ENCODE results near the gene MGMT. TPM values are rescaled to one million over a fixed set of nuclear protein-coding genes. Genes with fewer than 3 reads are reported as not detected.
A peak's percentile ranks its signal among the peaks of the same experiment; 100 is the strongest.

Gene MGMT
- total RNA-seq, 1 donor from 2014 or later = 19.4 TPM

DNA sequence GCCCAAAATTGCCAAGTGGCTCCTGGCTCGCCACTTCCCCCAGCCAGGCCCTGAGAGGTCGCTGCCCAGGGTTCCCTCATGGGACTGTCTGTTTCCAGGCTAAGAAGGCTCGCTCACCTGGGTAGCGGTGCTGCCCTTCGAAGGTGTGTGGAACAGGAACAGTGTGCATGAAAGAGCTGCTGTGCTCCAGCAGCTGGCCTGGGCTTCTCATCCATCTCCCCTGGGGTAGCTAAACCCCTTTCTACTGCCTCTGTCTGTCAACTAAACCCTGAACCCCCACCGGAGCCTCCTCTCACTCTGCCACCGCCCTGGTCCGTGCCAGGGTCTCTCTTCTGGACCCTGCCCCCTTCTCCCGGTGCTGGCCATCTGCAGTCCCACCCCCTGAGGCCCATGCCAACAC, 344.2 kb downstream of the MGMT start:
- DNase-seq (no peak), ATAC-seq (no peak)
- H3K9me3 ChIP-seq = no peaks in the 10 kb centered on the region
- no peaks in the 10 kb centered on the region for H3K4me1 ChIP-seq
- intact Hi-C loops (cut with DNase I) = no loop called here
- TF ChIP-seq, protein P1, sequence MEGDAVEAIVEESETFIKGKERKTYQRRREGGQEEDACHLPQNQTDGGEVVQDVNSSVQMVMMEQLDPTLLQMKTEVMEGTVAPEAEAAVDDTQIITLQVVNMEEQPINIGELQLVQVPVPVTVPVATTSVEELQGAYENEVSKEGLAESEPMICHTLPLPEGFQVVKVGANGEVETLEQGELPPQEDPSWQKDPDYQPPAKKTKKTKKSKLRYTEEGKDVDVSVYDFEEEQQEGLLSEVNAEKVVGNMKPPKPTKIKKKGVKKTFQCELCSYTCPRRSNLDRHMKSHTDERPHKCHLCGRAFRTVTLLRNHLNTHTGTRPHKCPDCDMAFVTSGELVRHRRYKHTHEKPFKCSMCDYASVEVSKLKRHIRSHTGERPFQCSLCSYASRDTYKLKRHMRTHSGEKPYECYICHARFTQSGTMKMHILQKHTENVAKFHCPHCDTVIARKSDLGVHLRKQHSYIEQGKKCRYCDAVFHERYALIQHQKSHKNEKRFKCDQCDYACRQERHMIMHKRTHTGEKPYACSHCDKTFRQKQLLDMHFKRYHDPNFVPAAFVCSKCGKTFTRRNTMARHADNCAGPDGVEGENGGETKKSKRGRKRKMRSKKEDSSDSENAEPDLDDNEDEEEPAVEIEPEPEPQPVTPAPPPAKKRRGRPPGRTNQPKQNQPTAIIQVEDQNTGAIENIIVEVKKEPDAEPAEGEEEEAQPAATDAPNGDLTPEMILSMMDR (IDR thresholded peaks at IDR 0.05) = no peak
- no peak overlapping the region for H3K4me3 ChIP-seq
- H3K36me3 ChIP-seq = no peaks in the 10 kb centered on the region
- no peaks in the 10 kb centered on the region for H3K27me3 ChIP-seq
- no peak overlapping the region for H3K27ac ChIP-seq

DNA sequence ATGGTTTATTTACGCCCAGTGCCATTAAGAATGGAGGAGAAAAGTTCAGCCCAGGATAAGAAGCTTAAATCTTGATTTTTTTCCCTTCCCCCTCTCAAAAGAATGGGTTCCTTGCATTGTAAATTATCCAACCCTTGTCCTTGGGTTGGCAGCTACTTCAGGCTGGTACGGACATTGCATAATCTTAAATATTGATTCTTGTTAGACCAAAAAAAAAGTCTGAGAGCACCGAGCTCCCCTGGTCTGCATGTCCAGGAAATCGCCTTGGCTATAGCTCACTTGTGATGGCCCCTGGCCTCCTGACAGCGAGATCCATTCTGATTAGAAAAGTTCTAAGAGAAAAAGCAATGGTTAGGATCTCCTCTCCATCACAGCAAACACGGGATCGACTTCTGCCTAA, 345.4 kb downstream of the MGMT start:
- H3K36me3 ChIP-seq = no peaks in the 10 kb centered on the region
- no peaks in the 10 kb centered on the region for H3K27me3 ChIP-seq
- no peak overlapping the region for H3K27ac ChIP-seq
- H3K9me3 ChIP-seq = no peaks in the 10 kb centered on the region
- DNase-seq (no peak), ATAC-seq (peak; percentile 12)
- TF ChIP-seq, protein P1 (IDR thresholded peaks at IDR 0.05) = no peak
- H3K4me1 ChIP-seq = no peaks in the 10 kb centered on the region
- H3K4me3 ChIP-seq = no peak overlapping the region
- intact Hi-C loops (cut with DNase I) = no loop called here

DNA sequence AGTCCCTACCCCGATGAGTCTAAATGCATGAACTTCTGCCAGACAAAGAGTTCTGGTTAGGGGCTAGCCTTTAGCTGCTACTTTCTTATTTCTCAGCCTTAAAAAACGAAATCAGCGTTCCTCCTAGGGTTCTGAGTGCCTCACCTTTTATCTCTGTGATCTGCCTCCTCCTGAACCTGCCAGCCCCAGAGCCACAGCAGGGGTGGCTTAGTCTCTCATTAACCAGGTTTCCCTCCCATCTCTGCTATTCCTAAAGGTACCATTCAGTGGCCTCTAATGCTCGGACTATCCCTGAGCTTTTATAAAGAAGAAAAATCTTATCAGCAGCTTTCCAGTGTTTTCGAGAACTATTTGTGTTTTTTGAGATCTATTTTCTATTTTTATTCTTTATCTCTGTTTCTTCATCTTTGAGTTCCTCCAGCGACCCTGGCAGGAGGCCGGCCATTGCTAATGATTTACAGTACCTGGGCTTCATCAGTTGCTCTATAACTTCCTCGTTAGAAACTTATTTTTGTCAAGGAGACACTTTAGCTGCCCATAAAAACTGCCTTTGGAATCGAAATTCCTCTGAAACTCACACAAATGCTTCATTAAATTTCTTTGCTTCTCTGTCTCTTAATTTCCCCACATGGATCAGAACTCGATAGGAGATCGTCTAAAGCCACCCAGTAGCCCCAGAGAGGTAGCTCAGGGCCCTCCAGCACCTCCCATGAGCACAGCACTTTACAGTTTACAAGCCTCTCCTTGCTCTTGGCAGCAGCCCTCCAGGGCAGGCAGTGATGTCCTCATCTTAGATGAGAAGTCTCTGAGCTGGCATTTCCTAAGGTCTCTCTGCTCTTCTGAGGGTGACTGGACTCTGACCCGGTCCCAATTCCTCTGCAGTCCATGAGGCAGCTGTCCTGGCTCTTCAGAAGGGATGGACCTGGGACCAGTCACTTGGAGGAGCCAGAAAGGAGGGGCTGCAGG, 347.9 kb downstream of the MGMT start:
- Histone ChIP-seq H3K9me3 (no peaks in the 10 kb centered on the region), H3K27ac (no peak overlapping the region), H3K4me1 (no peaks in the 10 kb centered on the region), H3K36me3 (no peaks in the 10 kb centered on the region), H3K4me3 (no peak overlapping the region), H3K27me3 (no peaks in the 10 kb centered on the region)
- ATAC-seq (peak; percentile 10), DNase-seq (no peak)
- intact Hi-C loops (cut with DNase I) = no loop called here
- TF ChIP-seq, protein P1 (IDR thresholded peaks at IDR 0.05) = no peak

DNA sequence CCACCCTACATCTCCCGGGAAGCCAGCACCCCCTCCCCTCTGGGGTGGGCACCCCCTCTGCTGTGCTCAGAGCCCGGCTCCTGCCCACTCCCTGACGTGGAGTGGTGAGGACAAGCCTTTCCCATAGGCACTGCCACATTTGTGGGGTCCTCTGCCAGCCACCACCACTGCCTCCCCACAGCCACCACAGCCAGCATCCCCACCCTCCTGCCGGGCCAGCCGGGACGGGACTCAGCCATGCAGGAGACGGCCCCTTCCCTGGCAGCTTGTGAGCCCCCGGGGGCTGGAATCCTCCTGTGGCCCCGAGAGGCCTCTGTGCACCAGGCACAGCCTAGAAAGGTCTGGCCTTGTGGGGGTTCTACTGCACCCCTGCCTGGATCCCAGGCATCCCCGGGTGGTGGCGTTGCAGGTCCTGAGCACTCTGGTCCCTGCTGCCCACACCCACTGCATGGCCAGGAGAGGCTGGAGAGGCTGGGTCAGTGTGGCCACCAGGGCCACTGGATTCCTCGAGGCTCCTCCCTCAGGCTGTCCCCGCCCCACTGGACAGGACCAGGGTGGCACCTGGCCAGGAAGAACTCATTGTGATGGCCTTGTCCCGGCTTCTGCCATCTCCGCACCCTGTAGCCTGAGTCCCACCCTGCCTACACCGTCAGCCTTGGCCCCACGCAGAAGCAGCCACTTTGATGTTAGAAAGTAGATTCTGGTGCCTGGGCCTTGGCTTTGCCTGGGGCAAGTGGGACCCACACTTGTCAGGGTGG, 349.0 kb downstream of the MGMT start:
- intact Hi-C loops (cut with DNase I) = no loop called here
- ATAC-seq = peak; percentile 29

DNA sequence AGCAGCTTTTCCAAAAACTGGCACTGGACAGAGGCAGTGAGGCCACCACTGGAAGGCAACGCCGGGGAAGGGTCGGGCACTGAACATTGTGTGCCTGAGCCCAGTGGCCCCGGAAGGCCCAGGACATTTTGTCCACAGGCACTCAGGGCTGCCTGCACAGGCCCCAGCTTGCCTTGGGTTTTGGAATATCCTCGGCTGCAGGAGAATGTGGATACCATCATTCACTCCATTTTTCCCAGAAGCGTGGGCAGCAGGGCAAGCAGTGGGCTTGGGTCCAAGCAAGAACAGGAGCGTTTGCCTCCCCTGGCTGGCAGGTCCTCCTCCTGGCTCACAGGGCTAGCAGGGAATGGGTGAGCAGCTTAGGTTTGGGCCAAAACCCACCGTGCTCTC, 349.6 kb downstream of the MGMT start:
- Histone ChIP-seq H3K9me3 (no peaks in the 10 kb centered on the region), H3K27ac (no peak overlapping the region), H3K36me3 (no peaks in the 10 kb centered on the region), H3K27me3 (no peaks in the 10 kb centered on the region), H3K4me3 (no peak overlapping the region), H3K4me1 (no peaks in the 10 kb centered on the region)
- no peak for DNase-seq
- no peak for ATAC-seq
- intact Hi-C loops (cut with DNase I) = no loop called here
- TF ChIP-seq, protein P1 (IDR thresholded peaks at IDR 0.05) = no peak

More for the DNA sequence above, 349.0 kb downstream of the MGMT start:
- Histone ChIP-seq H3K36me3 (no peaks in the 10 kb centered on the region), H3K4me3 (no peak overlapping the region), H3K27me3 (no peaks in the 10 kb centered on the region), H3K9me3 (no peaks in the 10 kb centered on the region), H3K27ac (no peak overlapping the region), H3K4me1 (no peaks in the 10 kb centered on the region)
- no peak for DNase-seq
- TF ChIP-seq, protein P1 (IDR thresholded peaks at IDR 0.05) = no peak
